ENCODE results near the gene P2RX6.

P2RX6 gene

DNA sequence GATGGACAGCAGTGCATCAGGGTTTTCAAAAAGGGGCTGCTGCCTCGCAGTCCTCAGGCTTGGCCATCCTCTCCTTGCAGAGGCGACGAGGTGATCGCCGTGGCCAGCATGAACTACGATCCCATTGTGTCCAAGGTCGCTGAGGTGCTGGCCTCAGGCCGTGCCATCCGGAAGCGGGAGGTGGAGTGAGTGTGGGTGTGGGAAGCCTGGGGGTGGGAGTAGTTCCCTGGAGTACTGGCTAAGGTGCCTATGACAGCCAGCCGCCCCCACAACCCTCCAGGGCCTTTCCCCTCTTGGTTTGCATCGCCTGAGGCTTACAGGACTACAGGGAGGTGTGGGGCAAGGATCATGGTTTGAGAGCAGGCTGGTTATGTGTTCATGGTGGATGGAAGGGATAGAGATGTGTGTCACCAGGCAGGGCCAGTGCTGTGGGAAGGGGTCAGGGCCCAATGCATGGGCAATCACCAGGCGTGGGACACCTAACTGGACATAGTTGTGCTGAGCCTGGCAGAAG, 35.0 kb upstream of the P2RX6 start:
- DNase-seq (ENCODE audit: low read depth) = no peak

DNA sequence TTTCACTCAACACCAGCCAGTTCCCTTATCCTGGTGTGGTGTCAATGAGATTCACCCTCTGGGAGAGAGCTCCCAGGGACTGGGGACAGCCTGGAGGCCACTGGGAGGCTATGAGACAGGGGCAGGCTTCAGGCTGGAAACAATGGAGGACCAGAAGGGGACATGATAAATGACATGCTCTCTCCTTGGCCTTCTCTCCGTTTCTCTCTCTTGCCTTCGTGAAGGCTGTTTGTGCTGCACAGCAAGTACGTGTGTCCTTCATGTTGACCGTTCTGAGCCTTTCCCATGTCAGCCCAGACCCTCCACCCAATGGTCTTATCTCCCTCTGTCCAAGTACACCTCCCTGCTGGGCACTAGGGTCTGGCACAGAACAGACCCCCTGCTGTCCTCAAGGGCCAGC, 34.4 kb upstream of the P2RX6 start:
- no peak for DNase-seq (ENCODE audit: low read depth)

DNA sequence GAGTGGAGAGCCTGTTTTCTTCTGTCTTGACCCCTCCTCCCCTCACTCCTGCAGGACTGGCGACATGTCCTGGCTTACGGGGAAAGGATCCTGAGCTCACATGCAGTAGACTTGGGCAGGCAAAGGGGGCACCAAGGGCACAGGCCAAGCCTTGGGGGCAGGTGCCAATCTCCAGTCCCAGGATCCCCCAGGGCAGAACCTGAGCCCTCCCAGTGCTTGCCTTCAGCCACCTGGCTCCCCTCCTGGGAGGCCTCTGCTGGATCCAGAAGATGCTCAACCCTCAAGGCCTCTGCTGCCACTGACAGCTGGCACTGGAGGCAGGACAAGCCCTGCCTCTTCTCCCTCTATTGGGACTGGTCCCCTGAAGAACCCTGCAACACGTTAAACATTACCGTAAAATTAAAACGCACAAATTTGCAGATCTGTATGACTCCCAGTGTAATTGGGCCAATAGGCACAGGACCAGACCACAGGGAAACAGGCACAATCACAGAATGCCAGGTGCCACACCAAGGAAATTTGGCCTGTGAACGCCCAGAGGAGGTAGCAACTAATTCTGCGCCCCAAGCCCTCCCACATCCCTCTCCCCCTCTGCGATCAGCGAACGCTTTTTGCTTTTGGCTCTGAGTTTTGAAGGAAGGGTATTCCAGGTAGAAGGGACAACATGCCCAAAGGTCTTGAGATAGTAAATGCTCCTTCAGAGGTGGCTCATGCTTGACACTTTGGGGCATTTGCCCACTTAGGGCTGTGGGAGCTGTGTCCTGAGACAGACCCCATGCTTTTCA, 33.8 kb upstream of the P2RX6 start:
- no peak for DNase-seq (ENCODE audit: low read depth)

DNA sequence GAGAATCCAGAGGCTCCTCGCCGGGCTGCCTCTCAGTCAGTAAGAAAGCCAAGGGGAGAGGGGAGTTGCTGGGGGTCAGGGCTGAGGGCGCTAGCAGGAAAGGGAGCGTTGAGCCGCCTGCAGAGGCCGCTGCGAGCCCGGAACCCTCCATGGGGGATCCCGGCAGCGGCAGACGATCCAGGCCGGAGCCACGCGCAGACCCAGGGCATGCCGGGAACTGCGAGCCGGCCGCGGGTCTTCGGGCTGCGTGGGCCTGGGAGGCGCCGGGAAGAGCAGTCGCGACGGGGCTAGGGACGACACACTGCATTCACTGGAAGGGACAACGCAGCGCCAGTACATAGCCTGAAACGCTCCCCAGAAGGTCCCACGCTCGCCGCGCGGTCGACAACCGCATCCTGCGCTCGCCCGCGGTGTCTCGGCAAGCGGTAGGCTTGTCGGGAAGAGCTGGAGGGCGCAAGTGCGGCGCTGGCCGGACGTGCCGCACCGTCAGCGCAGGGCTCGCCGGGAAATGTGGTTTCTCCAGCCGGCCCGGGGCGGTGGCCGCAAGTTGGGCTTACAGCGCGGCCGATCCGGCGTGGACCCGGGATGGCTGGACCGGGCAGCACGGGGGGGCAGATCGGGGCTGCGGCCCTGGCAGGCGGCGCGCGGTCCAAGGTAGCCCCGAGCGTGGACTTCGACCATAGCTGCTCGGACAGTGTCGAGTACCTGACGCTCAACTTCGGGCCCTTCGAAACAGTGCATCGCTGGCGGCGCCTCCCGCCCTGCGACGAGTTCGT, 33.0 kb upstream of the P2RX6 start, which contains the start of gene LZTR1:
TSS of gene LZTR1 (plus strand) at position 511 of the 776 bp plus-strand sequence. CDS start at position 586, 75 bp downstream.
- no peak for DNase-seq (ENCODE audit: low read depth)

DNA sequence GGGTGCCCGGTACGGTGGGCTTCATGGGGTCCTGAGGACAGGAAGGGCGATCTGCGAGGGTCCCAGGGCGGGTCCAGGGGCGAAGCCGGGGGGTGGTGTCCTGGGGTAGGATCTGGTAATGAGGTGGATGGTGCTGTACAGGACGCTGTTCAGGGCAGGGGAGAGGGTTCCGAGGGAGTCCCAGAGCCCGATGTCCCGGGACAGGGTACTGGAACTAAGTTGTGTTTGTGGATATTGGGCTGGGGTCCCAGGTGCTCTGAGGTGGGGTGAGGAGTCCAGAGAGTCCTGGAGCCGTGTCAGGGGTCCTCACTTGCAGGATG, 32.4 kb upstream of the P2RX6 start:
- DNase-seq (ENCODE audit: low read depth) = no peak

DNA sequence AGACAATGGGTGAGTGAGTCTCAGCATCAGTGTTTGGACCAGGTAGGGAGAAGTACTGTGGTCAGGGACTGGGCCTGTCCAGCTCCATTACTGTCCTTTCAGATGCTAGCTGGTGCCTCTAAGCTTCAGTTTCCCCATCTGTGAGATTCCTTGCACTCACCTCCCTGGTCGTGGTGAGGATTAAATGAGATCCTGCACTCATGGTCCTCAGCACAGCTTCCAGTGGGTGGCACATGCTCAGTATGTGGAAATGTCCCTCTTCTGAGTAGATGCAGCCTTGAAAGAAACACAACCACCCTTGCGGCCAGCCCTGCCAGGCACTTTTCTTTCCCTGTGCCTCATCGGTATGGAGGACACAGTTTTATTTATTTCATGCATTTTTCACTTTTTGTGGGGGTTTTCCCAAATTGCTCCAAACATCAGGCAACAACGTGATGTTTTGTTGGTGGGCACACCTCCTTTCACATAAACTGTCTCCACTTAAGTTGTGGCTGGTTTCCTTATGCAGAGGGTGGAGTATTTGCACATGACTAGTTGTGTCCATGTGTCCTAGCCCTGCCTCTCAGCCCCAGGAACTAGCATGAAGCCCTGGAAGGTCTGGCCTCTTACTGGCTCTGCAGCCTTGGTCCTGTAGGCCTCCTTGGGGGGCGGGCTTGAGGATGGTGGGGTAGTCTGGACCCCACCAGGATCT, 31.7 kb upstream of the P2RX6 start:
- no peak for DNase-seq (ENCODE audit: low read depth)

DNA sequence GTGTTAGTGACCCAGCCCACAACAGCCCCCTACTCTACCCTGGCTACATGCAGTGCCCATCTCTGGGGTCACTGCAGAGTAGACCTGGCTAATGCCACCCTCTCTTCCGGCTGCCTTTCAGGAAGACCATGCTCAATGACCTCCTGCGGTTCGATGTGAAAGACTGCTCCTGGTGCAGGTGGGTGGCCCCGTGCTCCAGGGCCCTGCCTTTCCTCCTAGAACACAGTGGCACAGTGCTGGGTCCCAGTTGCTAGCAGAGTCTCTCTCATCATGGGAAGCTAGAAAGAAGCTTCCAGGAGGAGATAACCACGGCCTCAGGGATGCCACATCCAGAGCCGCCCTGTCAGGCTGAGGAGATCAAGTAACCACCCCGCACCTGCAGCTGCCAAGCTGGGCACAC, 29.2 kb upstream of the P2RX6 start:
- DNase-seq (ENCODE audit: low read depth) = no peak

DNA sequence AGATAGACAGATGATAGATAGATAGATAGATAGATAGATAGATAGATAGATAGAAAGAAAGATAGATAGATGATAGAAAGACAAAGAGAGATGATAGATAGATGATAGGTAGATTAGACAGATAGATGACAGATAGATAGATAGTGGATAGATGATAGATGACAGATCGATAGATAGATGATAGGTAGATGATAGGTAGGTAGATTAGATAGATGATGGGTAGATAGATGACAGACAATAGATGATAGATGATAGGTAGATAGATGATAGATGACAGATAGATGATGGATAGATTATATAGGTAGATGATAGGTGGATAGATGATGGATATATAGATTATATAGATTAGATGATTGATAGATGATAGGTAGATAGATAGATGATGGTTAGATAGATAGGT, 28.6 kb upstream of the P2RX6 start:
- no peak for DNase-seq (ENCODE audit: low read depth)

DNA sequence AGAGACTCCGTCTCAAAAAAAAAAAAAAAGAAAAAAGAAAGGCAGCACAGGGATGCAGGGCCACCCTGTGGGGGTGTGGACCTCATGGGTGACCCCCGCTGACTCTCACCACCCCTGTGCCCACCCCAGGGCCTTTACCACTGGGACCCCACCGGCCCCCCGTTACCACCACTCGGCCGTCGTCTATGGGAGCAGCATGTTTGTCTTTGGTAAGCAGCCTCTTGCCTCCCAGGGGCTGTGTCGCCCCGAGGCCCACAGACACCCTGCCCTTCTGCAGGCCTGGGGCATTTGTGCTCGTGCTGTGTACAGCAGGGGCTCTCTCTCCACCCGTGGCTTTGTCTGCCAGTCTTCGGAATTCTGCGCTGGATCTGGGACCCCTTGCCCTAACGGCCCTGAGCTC, 27.6 kb upstream of the P2RX6 start:
- no peak for DNase-seq (ENCODE audit: low read depth)

DNA sequence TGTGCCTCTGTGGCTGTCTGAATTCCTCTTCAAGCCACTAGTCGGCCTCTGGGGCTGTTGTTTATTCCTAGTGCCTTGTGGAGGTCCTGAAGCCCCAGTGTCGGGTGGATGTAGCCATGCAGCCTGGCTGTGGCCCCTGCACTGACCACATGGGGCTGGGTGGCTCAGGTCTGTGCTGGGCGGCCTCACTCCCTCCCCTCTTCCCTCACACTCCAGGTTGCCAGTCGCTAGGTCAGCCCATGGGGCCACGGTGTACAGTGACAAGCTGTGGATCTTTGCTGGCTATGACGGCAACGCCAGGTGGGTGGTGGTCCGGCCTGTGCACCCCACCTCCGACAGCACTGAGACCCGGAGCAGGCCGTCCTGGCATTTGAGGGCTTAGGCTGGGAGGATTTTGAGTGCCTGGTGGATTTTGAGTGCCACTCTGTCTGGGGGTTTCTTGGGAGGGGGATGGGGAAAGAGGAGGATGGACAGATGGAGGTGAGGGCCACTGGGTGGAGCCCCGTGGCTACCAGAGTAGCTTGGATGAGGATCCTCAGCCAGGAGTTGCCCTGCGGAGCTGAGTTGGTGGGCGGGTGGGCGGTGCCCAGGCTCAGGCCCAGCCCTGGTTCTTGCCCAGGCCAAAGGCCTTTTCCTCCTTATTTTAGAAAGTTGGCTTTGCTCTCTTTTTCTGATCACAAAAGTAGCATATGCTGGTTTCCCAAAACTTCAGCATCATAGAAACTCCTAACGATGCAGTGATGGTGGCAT, 26.2 kb upstream of the P2RX6 start:
- no peak for DNase-seq (ENCODE audit: low read depth)

DNA sequence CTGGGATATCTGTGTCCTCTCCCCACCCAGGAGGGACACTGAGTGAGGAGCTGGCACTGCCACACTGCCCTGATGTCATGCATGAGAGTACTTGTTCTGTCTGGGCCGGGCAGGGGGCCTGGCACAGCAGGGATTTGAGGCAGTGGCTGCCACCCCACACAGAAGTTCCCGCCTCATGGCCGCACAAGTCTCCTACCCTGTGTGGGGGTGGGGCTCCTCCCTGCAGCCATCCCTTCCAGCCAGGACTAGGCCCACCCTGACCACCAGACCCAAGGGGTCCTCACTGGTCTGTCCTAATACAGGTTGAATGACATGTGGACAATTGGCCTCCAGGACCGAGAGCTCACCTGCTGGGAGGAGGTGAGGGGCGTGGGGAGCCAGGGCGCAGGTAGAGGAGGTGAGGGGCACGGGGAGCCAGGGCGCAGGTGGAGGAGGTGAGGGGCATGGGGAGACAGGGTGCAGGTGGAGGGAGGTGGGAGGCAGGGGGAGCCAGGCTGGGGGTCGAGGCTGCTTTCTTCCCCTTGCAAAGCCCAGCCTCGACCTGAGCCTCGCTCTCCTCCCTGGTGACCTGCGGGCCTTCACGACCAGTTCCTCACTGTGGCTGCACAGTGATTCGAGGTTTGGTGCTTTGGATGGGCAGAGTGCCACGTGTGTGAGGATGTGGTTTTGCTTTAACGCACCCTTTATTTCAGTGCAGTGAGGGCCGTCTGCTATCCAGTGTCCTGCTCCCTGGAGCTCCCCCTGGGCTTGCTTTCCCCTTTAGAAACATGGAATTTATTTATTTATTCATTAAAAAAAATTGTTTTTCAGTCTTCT, 25.4 kb upstream of the P2RX6 start:
- no peak for DNase-seq (ENCODE audit: low read depth)

DNA sequence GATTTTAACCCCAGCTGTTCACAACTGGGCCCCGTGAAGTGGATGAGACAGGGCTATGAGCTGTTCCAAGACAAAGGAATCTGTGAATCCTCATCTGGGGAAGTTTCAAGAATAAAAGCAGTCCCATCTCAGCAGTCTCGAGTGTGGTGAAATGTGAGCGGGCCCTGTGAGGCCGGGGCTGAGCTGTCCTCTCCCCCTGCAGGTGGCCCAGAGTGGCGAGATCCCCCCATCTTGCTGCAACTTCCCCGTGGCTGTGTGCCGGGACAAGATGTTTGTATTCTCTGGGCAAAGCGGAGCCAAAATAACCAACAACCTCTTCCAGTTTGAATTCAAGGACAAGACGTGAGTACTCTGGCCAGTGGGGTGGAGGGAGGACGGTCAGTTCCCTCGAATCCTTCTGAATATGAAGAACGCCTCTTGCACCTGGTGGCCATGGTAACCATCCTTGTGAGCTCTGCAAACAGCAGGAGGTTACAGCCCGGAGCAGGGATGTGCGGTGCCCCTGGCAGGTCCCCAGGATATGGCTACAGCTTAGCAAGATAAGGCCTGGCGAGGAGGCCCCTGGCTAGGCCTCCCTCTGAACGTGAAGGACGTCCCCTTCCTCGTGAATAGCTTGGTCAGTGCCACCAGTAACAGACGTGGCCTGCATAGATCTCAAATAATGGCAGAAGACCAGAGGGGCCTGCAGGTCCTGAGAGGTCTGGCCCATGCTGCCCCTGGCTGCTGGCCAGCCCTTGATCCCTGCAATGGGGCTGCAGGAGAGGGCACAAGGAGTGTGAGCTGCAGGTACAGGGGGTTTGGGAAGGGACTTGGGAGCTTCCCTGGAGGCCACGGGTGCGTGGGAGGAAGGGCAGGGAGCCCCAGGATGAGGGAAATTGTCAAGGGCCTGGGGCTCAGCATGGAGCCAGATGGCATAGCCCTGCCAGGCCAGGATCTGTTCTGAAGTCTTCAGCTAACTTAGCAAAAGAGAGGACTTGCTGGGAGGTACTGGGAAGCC, 24.5 kb upstream of the P2RX6 start:
- DNase-seq (ENCODE audit: low read depth) = no peak

DNA sequence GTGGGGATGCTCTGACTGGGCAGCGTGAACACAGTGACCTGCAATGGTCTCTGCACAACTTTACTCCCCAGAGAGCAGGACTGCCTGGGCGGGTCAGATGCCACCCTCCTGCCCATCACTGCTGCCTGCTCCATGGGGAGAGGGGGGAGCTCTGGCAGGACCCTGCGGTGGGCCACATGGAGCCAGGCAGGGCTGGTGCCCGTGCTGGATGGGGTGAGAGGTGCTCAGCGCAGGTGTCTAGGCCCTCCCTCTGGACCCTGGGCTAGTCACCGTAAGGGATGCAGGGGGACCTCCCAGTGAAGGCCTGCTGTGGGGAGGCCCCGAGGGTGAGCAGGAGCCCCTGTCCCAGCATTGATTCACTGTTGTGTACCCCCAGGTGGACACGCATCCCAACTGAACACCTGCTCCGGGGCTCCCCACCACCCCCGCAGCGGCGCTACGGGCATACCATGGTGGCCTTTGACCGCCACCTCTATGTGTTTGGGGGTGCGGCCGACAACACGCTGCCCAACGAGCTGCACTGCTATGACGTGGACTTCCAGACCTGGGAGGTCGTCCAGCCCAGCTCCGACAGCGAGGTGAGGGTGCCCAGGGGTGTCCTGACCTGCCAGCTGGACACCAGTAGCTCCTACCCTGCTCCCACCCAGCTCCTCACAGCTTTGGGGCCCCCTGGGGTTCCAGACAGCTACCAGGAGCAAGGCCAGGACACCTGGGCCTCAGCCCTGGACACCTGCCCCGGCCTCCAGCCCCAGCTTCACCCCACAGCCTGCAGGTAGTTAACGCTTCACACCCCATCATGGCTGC, 23.5 kb upstream of the P2RX6 start:
- DNase-seq (ENCODE audit: low read depth) = no peak

DNA sequence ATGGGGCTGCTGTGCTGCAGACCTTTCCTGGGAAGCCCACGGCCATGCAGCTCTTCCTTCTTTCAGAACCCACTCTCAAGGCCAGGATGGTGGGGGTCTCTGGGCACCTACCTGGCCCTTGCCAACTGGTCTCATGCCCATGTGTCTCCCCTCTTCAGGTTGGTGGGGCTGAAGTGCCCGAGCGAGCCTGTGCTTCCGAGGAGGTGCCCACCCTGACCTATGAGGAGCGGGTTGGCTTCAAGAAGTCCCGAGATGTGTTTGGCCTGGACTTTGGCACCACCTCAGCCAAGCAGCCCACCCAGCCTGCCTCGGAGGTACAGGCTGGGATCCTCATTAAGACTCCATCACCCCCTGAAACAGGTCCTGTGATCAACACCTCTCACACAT, 22.9 kb upstream of the P2RX6 start:
- no peak for DNase-seq (ENCODE audit: low read depth)

DNA sequence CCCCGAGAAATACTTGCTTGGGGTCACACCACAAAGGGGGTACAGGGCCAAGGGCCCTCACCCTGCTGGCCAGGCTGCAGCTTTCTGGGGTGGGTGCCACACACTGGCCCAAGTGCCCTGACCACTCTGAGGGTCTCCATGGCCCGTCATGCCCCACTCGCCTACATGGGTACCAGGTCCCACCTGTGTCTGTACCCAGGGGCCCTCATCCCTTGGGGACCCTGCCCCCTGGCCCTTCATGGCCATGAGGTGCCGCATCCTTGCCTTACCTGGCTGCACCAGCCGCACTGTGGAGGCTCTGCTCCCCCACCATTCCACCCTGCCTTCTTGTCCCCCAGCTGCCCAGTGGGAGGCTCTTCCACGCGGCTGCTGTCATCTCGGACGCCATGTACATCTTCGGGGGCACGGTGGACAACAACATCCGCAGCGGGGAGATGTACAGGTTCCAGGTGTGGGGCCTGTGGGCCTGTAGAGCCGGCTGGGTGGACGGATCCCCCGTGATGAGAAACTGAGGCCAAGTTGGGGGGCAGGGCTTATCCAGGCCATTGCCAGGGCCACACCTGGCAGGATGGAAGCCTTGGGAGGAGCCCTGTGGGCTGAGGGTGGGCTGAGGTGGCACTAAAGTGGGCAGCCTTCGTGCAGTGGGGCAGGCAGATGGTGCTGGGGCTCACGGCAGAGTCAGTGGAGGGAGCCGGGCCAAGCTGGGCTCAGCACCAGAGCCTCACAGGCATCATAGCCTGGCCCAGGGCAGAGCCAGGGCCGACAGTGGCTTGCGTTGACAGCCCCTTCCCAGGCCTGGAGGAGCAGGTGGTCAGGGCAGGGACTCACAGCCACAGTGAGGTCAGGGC, 22.3 kb upstream of the P2RX6 start:
- no peak for DNase-seq (ENCODE audit: low read depth)

DNA sequence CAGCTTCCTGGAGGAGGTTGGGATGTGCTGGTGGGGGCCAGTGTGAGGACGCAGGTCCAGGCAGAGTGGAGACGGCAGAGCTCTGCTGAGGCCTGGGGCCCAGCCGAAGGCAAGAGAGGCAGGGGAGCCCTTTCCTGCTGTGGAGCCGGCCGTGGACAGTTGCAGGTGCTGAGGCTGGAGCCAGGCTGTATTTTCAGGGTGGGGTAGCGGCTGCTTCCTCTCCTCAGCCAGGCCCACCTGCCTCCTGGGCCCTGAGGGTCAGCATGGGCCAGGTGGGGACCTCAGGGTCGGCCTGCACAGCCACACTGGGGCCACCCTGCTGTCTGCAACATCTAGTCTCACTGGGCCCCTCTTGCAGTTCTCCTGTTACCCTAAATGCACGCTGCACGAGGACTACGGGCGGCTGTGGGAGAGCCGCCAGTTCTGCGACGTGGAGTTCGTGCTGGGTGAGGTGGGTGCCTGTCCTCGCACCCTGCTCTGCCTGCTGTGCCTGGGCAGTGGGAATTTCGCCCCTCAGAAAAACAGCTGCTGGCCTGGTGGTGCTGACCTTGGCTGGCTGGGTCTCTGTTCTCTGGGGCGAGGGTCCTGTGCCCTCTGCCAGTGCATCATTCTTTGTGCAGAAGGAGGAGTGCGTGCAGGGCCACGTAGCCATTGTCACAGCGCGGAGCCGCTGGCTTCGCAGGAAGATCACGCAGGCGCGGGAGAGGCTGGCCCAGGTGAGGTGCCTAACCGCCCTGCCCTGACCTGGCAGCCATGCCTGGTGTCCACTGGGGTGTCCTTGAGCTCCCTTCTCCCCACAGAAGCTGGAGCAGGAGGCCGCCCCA, 21.4 kb upstream of the P2RX6 start:
- no peak for DNase-seq (ENCODE audit: low read depth)
